GM10266 (cell line): Measurements from ENCODE around the gene LCN6.
A peak's percentile ranks its signal among the peaks of the same experiment; 100 is the strongest.

Experiments used
- DNase-seq: peaks from one replicate; pipeline ENCODE4 v3.0.0; 2012; ENCODE audit errors: extremely low spot score
- CTCF ChIP-seq: IDR thresholded peaks from 2 replicates; pipeline ENCODE4 v1.5.1; 2012; ENCODE audit warnings: mild to moderate bottlenecking, low read depth; ENCODE audit not compliant: control insufficient read depth, insufficient read depth; ENCODE audit errors: missing control alignments

LCN6 gene

DNA sequence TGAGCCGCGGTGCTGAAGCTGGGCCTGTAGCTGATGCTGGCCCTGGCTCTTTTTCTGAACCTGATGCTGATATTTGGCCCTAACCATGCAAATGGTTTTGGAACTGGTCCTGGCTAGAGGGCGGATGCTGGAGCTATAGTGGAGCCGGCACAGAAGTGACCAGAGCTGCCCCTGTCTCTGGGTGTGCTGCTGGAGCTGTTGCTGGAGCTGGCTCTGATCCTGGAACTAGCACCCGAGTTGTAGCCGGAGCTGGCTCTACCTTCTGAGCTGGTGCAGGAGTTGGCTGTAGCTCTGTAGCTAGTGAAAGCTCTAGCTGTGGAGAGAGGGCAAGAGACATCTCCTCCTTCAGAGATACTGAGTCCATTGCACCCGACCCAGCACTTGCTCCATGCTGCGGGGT, 18.4 kb downstream of the LCN6 start:
- DNase-seq = no peak
- no peak for TF ChIP-seq CTCF

DNA sequence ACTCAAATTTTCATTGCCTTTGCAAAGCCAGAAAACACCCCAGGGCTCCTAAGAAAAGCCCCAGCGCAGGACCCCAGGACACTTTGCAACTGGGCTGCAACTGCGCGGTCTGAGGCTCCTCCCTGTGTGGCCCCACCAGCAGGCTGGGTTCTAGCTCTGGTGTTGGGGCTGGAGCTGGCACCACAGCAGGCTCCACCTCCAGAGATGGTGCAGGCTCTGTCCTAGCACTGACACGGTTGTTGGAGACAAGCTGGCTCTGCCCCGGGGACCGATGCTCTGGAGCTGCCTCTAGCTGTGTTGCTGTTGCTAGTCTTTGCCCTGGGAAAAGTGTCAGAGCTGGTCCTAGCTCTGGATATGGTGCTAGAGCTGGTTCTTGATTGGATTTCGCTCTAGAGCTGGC, 19.2 kb downstream of the LCN6 start:
- DNase-seq = no peak
- TF ChIP-seq CTCF = no peak

- no peak for DNase-seq
These were observed 19.7 kb downstream of the LCN6 start for GRCh38 chr9:136728548-136729123.

GRCh38 chr9:136728080-136728547, 20.2 kb downstream of the LCN6 start:
- TF ChIP-seq CTCF = peak; percentile 99
- peak; percentile 99 for DNase-seq

More at GRCh38 chr9:136728548-136729123, 19.7 kb downstream of the LCN6 start:
- TF ChIP-seq CTCF = no peak

- peak; percentile 82 for TF ChIP-seq CTCF
- peak; percentile 83 for DNase-seq
These were observed 21.6 kb downstream of the LCN6 start for GRCh38 chr9:136726631-136727191.

GRCh38 chr9:136726118-136726517, 22.2 kb downstream of the LCN6 start:
- TF ChIP-seq CTCF = no peak
- no peak for DNase-seq

GRCh38 chr9:136725612-136726011, 22.7 kb downstream of the LCN6 start:
- no peak for TF ChIP-seq CTCF
- DNase-seq = no peak
